HepG2 (cell line): ENCODE data around the gene BTN1A1. TPM values are rescaled to one million over a fixed set of nuclear protein-coding genes. Genes with fewer than 3 reads are reported as not detected.

Experiments
- ASH2L ChIP-seq: fragments of 300-600, 200-600 bp; sonication (generic); IDR thresholded peaks from 2 replicates; pipeline ENCODE4 v1.7.0; 2017; ENCODE audit warnings: low read depth, mild to moderate bottlenecking, moderate library complexity, mixed read lengths, low read length; ENCODE audit not compliant: insufficient read length
- CEBPB ChIP-seq: IDR thresholded peaks from 2 replicates; pipeline ENCODE4 v1.6.1; 2011; ENCODE audit warnings: low read depth, low read length, improper control_type of control experiment, borderline replicate concordance
- FOXK1 ChIP-seq: sonication (generic); formaldehyde crosslinking; IDR thresholded peaks from 2 replicates; pipeline ENCODE4 v1.4.0; 2020; ENCODE audit warnings: low read depth, missing genetic modification reagents, borderline replicate concordance
- HES4 ChIP-seq: sonication (generic); formaldehyde crosslinking; IDR thresholded peaks from 2 replicates; pipeline ENCODE4 v1.9.0; 2021; ENCODE audit warnings: mild to moderate bottlenecking, missing genetic modification reagents, borderline replicate concordance
- HNF4A ChIP-seq: sonication (generic); formaldehyde crosslinking; IDR thresholded peaks from 2 replicates; pipeline ENCODE4 v1.4.0; 2020; ENCODE audit warnings: missing genetic modification reagents
- HOXA7 ChIP-seq: sonication (generic); formaldehyde crosslinking; IDR thresholded peaks from 2 replicates; pipeline ENCODE4 v1.8.1; 2022; ENCODE audit warnings: mild to moderate bottlenecking, missing genetic modification reagents, moderate library complexity
- LCORL ChIP-seq, 2 experiments: fragments of 450-650 bp in 1 of 2; sonication (generic) in 1 of 2; formaldehyde crosslinking in 1 of 2; IDR thresholded peaks; 2 replicates each; pipeline versions ENCODE4 v1.5.0 to v1.6.1; 2017 to 2020; ENCODE audit warnings: antibody characterized with exemption in 1 of 2, missing genetic modification reagents in 1 of 2
- MZF1 ChIP-seq: sonication (generic); formaldehyde crosslinking; IDR thresholded peaks from 2 replicates; pipeline ENCODE4 v1.8.1; 2023; ENCODE audit warnings: mild to moderate bottlenecking, missing genetic modification reagents, borderline replicate concordance
- PAF1 ChIP-seq: IDR thresholded peaks from 2 replicates; pipeline ENCODE4 v1.6.1; 2016; ENCODE audit warnings: missing genetic modification reagents, missing compliant biosample characterization
- PCBP2 ChIP-seq: fragments of 200-400 bp; formaldehyde crosslinking; optimal IDR thresholded peaks from 2 replicates; pipeline ENCODE3; 2018; ENCODE audit warnings: low read length, low read depth; ENCODE audit not compliant: poor library complexity, severe bottlenecking
- PLRG1 ChIP-seq: fragments of 450-650 bp; conservative IDR thresholded peaks from 2 replicates; pipeline ENCODE4 v1.6.1; 2016
- POLR2AphosphoS2 ChIP-seq: IDR thresholded peaks from 2 replicates; pipeline ENCODE4 v1.6.1; 2011; ENCODE audit warnings: low read depth, low read length, improper control_type of control experiment
- SP5 ChIP-seq: IDR thresholded peaks from 2 replicates; pipeline ENCODE4 v1.6.1; 2016; ENCODE audit warnings: low read depth, borderline replicate concordance
- TFAP4 ChIP-seq: sonication (generic); IDR thresholded peaks from 2 replicates; pipeline ENCODE4 v1.6.1; 2016; ENCODE audit warnings: low read depth, borderline replicate concordance
- THAP7 ChIP-seq: sonication (generic); formaldehyde crosslinking; IDR thresholded peaks from 2 replicates; pipeline ENCODE4 v1.8.1; 2023; ENCODE audit warnings: mild to moderate bottlenecking, missing genetic modification reagents
- TSC22D2 ChIP-seq: sonication (generic); formaldehyde crosslinking; IDR thresholded peaks from 2 replicates; pipeline ENCODE4 v1.5.1; 2020; ENCODE audit warnings: missing genetic modification reagents, mild to moderate bottlenecking, borderline replicate concordance
- WIZ ChIP-seq: sonication (generic); formaldehyde crosslinking; IDR thresholded peaks from 2 replicates; pipeline ENCODE4 v1.5.1; 2020; ENCODE audit warnings: mild to moderate bottlenecking, missing genetic modification reagents
- ZBTB39 ChIP-seq: sonication (generic); formaldehyde crosslinking; IDR thresholded peaks from 2 replicates; pipeline ENCODE4 v1.5.0; 2020; ENCODE audit warnings: missing genetic modification reagents
- ZBTB49 ChIP-seq: sonication (generic); formaldehyde crosslinking; IDR thresholded peaks from 2 replicates; pipeline ENCODE4 v1.4.0; 2020; ENCODE audit warnings: missing genetic modification reagents, borderline replicate concordance
- ZFP62 ChIP-seq: sonication (generic); formaldehyde crosslinking; IDR thresholded peaks from 2 replicates; pipeline ENCODE4 v1.4.0; 2020; ENCODE audit warnings: missing genetic modification reagents
- ZNF124 ChIP-seq: sonication (generic); formaldehyde crosslinking; IDR thresholded peaks from 2 replicates; pipeline ENCODE4 v1.4.0; 2020; ENCODE audit warnings: missing genetic modification reagents
- ZNF713 ChIP-seq: sonication (generic); formaldehyde crosslinking; IDR thresholded peaks from 2 replicates; pipeline ENCODE4 v1.4.0; 2020; ENCODE audit warnings: mild to moderate bottlenecking, missing genetic modification reagents
- ZNF740 ChIP-seq: sonication (generic); formaldehyde crosslinking; IDR thresholded peaks from 2 replicates; pipeline ENCODE4 v1.4.0; 2020; ENCODE audit warnings: missing genetic modification reagents
- ZSCAN22 ChIP-seq: sonication (generic); formaldehyde crosslinking; IDR thresholded peaks from 2 replicates; pipeline ENCODE4 v1.4.0; 2020; ENCODE audit warnings: mild to moderate bottlenecking, missing genetic modification reagents
- polyA plus RNA-seq, 8 experiments: library from polyadenylated mRNA; depleted of rRNA in 3 of 8; stranded (reverse) in 7 of 8; unstranded in 1 of 8; fragments of >200 nt; fragmentation: Illumina TruSeq in 4 of 8; extraction: Trizol in 4 of 8; gene quantifications; 2 replicates each; pipeline versions ENCODE4 v1.2.1 to v1.2.3, GENCODE V29; 2011 to 2016; ENCODE audit warnings: low read depth in 4 of 8, missing spikeins in 1 of 8, mixed read lengths in 1 of 8; ENCODE audit not compliant: insufficient read depth in 1 of 8
- total RNA-seq, 5 experiments: library from RNA; depleted of rRNA; stranded (reverse); fragments of >200 nt; fragmentation: Illumina TruSeq; extraction: Trizol; gene quantifications; 2 replicates each; pipeline ENCODE4 v1.2.3, GENCODE V29; 2016; ENCODE audit warnings: low read depth in 1 of 5

BTN1A1 gene
- total and polyA plus RNA-seq, 2 of the 13 experiments (the other 11 are each of a cell fraction or from before 2014, with no cell fraction given), result 0.04 TPM; not detected in 1

GRCh38 chr6:26520850-26521599 lies 20.9 kb downstream of the BTN1A1 start (continued):
- peak; percentile 58; the same call in 1 of the 2 replicates for TF ChIP-seq FOXK1 (CRISPR knock-in tag)
- TF ChIP-seq ZNF740 (CRISPR knock-in tag), result peak; percentile 90
- 0 out of 2 replicates have a peak, but pooled peaks have one; percentile 43 for TF ChIP-seq ZNF124 (CRISPR knock-in tag)
- TF ChIP-seq HOXA7 (CRISPR knock-in tag), result no peak
- TF ChIP-seq HNF4A (CRISPR knock-in tag), result no peak
- TF ChIP-seq POLR2AphosphoS2, result no peak
- TF ChIP-seq THAP7 (CRISPR knock-in tag), result no peak
- TF ChIP-seq PCBP2, result no peak
- TF ChIP-seq TFAP4, result no peak
- TF ChIP-seq SP5, result peak; percentile 54; the same call in 1 of the 2 replicates
- no peak for TF ChIP-seq ZSCAN22 (CRISPR knock-in tag)
- TF ChIP-seq ASH2L, result no peak
- TF ChIP-seq ZFP62 (CRISPR knock-in tag), result peak; percentile 77; the same call in 1 of the 2 replicates
- no peak for TF ChIP-seq ZBTB49 (CRISPR knock-in tag)
- no peak for TF ChIP-seq PAF1
- TF ChIP-seq TSC22D2, result peak; percentile 39; the same call in 1 of the 2 replicates
- no peak for TF ChIP-seq MZF1 (CRISPR knock-in tag)
- TF ChIP-seq PLRG1, result no peak
- TF ChIP-seq WIZ, result no peak
- TF ChIP-seq CEBPB, result no peak
- 0 out of 2 replicates have a peak, but pooled peaks have one; percentile 60 for TF ChIP-seq ZBTB39 (CRISPR knock-in tag)
- no peak for TF ChIP-seq ZNF713 (CRISPR knock-in tag)
- no peak for TF ChIP-seq HES4 (CRISPR knock-in tag)
- TF ChIP-seq LCORL (IDR thresholded peaks at IDR 0.05), result no peak
- no peak for TF ChIP-seq LCORL (CRISPR knock-in tag; IDR thresholded peaks at IDR 0.05)
